Measurements from ENCODE around the gene EGLN2.

DNA sequence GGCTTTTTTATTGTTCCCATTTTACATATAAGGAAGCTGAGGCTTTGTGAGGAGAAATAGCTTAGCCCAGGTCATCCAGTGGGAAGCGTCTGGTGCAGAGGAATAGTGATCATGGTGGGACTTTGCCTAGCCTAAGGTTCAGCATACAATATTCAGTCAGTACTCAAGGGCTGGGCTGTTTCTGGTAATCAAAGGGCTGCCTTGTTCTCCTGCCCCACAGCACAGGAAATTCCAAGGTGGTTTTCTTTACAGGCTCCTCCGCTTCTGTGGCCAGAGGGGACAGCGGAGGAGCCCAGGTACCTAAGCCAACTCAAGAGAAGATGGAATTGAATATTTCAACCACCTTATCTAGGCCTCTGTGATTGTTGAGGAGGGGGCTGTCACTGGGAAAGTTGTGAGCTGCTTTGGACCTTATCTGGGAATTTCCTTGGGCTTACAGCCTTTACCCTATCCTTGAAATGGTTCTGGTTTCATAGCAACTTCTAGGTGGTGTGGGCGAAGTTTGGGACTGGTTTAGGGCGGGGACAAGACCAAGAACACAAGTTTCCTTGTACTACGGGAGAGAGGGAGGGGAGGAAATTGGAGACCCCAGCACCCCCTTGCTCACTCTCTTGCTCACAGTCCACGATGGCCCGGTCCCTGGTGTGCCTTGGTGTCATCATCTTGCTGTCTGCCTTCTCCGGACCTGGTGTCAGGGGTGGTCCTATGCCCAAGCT, 23.9 kb upstream of the EGLN2 start, which contains the start of gene MIA:
- TF ChIP-seq POLR2AphosphoS5 (IDR thresholded peaks at IDR 0.05; ENCODE audit: borderline replicate concordance, low read depth, low read length) (no peak), EZH2 (IDR thresholded peaks at IDR 0.05) (no peak)
